Activated T-cell treated with anti-CD3 and anti-CD28 coated beads, Interleukin-2, amount 50 U/mL, for 1 hour (primary cell): Measurements from ENCODE around the gene IQGAP3.

Experiments used
- DNase-seq: peaks from one replicate; pipeline ENCODE4 v3.0.0-alpha.2; 2020

IQGAP3 gene

DNA sequence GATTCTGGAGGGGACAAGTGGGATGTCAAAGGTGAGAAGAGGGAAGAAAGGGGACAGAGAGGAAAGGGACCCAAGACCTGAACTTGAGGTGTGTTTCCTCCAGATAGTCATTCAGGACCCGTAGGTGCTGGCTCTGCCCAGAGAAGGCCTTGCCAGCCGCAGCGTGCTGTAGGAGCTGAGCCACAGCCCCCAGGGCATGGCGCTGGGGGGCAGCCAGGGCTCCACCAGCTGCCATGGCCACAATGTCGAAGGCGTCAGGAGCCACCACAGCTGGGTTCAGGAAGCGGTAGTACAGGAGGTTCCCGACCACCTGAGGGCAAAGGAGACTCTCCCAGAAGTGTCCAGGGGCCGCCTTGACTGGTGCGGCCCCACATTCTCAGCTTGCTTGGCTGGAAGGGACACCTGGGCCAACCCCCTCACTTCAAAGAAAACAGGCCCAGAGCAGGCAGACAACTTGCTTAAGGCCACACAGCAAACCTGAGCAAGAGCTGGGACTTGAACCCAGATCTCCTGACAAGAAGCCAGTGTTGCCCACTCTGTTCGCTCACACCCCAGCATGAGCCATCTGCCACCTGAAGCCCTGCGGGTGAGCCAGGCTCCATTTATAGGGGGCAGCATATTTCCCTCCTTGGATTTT, 37.8 kb downstream of the IQGAP3 start:
- DNase-seq = no peak

GRCh38 chr1:156533568-156534220, 38.7 kb downstream of the IQGAP3 start:
- no peak for DNase-seq

DNA sequence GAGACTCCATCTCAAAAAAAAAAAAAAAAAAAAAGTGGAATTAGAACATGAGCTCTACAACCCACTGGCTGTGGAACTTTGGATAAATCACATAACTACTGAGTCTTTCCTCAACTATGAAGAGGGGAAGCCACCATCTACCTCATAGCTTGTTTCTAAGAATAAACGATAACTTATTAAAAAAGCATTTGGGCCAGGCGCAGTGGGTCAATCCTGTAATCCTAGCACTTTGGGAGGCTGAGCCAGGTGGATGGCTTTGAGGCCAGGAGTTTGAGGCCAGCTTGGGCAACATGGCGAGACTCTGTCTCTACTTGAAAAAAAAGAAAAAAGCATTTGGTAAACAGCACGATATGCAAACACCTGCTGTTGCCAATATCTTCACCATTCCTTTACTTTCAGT, 40.0 kb downstream of the IQGAP3 start:
- no peak for DNase-seq

DNA sequence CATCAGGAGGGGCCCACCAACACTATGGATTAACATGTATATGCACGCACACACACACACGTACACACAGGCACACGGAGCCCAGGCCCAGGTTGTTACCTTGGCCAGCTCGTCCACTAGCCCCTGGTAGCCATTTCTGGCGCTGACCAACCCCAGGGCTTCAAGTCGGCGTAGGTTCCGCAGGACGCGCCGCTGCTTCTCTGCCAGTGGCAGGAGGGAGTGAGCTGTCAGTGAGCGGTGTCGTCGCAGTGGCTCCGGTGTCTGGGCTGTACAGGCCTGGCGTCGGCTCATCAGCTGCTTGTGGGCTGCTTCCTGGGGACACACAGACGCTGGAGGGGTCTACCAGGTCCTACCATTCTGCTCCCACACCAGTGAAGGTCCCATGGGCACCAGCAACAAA, 42.4 kb downstream of the IQGAP3 start:
- no peak for DNase-seq

- DNase-seq = no peak
Observed at GRCh38 chr1:156528875-156529425, 43.4 kb downstream of the IQGAP3 start.

GRCh38 chr1:156528231-156528630, 44.1 kb downstream of the IQGAP3 start:
- no peak for DNase-seq

GRCh38 chr1:156527584-156527983, 44.8 kb downstream of the IQGAP3 start:
- DNase-seq = no peak

- no peak for DNase-seq
Observed at GRCh38 chr1:156525856-156526489, 46.4 kb downstream of the IQGAP3 start.

DNA sequence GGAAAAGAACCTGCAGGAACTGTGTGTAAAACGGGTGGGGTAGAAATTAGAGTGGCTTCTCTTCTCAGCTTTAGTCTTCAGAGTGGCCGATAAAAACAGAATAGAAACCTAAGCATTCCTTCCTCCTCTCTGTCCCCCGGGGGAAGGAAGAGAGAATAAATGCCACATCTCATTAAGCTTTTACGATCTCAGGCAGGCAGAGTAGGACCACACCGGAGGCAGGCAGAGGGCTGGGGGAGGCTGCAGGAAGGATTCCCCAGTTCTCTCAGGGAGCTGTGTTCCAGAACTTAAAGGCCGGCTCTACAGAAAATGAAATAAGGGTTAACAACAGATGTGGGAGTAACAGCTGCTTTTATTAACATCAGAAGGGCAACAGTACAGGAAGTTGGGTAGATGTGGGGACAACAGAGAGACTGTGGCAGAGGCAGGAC, 47.3 kb downstream of the IQGAP3 start:
- DNase-seq = no peak

DNA sequence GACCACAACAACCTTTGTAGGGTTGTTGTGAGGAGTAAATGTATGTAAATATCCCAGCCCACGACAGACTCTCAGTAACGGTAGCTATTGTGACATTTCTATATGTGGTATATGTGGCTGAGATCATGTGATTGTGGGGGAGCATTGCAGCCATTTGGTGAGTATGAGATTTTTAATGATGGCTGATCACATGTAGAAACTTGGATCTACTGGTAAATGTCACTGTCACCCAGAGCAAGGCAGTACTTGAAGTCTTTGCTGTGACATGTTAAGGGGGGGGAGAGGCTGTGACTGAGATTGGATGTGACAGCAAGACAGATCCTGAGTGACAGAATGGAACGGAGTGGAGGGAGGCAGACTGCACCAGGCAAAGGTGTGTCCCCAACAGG, 47.9 kb downstream of the IQGAP3 start:
- DNase-seq = no peak

- DNase-seq = no peak
Observed at GRCh38 chr1:156523801-156524480, 48.4 kb downstream of the IQGAP3 start.

- no peak for DNase-seq
Observed at GRCh38 chr1:156522443-156522970, 49.9 kb downstream of the IQGAP3 start.

- DNase-seq = no peak
Observed at GRCh38 chr1:156517748-156518147, 54.6 kb downstream of the IQGAP3 start.

DNA sequence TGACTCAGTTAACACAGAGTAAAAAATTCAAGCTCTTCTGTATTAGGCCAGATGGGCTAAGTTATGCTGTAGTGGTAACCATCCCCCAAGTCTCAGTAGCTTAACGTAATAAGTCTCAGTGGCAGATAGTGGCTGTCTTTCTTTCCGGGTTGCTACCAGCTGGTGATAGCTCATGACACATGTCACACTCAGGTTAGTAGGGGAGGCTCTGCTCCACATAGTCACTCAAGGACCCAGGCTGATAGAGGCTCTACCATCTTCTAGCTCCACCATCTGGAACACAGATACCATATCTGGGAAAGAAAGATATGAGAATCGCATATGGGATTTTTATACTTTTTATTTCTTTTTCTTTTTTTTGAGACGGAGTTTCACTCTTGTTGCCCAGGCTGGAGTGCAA, 55.5 kb downstream of the IQGAP3 start:
- DNase-seq = no peak

GRCh38 chr1:156515956-156516355, 56.4 kb downstream of the IQGAP3 start:
- no peak for DNase-seq

GRCh38 chr1:156513185-156513584, 59.2 kb downstream of the IQGAP3 start:
- DNase-seq = no peak

DNA sequence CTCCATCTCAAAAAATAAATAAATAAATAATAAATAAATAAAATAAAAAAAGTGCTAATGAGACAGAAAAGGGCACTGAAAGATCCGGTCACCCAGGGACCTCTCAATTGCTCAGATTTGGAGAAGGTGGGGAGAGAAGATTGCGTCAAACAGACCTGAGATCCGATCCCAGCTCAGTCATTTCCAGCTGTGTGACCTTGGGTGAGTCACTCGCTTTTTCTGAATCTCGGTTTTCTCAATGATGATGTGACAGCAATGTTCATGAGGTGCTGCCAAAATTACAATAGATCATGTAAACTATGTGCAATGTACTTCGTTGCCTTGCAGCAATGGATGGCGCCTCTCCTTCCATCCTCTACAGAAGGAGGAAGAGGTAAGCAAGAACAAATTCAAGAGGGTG, 60.7 kb downstream of the IQGAP3 start:
- no peak for DNase-seq

- no peak for DNase-seq
Observed at GRCh38 chr1:156510709-156511108, 61.7 kb downstream of the IQGAP3 start.

- no peak for DNase-seq
Observed at GRCh38 chr1:156509424-156510034, 62.8 kb downstream of the IQGAP3 start.

GRCh38 chr1:156508955-156509234, 63.5 kb downstream of the IQGAP3 start:
- DNase-seq = no peak

- DNase-seq = no peak
Observed at GRCh38 chr1:156508205-156508954, 64.0 kb downstream of the IQGAP3 start.

DNA sequence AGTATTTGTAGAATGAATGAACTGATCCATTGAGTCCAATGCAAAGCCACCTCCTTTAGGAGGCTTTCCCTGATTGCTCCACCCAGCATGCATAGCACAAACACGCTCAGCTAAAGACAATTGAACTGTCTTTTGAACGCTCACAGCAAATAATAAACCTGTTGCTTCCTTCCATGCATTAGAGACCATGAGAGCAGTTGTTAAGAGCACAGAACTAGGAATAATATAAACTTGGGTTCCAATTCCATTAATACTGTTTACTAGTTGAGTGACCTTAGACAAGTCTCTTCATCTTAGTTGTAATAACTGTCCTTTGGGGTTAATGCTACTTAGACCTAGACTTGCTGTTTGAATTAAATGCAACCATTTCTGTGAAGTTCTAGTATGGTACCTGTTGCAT, 65.9 kb downstream of the IQGAP3 start:
- no peak for DNase-seq
